Stimulated activated CD4-positive, alpha-beta T cell treated with anti-CD3 and anti-CD28 coated beads, Interleukin-4, amount 100 ng/mL, for 24 hours (primary cell): ENCODE data around the gene ADCY7.

Experiments used
- DNase-seq: peaks from one replicate; pipeline ENCODE4 v3.0.0-alpha.2; 2020

ADCY7 gene

GRCh38 chr16:50251375-50252081, 14.8 kb upstream of the ADCY7 start:
- no peak for DNase-seq

GRCh38 chr16:50252082-50252611, 14.2 kb upstream of the ADCY7 start:
- no peak for DNase-seq

DNA sequence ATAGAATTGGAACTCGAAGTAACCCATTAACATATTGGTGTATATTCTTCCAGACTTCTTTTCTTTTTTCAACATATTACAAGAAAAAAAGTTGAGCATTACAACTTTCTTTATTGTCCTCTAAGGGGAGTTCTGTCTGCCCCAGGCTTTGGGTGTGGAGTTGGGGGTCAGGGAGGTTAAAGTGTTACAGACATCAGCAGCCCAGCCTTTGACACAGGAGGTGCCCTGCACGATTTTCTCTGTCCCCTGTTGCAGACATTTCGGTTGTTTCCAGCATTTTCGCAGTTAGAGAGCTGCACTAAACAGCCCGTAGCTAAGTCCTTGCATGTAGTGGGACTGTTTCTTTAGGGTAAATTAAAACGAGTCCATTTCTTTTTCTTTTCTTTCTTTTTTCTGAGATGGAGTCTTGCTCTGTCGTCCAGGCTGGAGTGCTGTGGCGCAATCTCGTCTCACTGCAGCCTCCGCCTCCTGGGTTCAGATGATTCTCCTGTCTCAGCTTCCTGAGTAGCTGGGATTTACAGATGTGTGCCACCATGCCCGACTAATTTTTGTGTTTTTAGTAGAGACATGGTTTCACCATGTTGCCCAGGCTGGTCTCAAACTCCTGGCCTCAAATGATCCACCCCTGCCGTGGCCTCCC, 13.4 kb upstream of the ADCY7 start:
- DNase-seq = no peak

DNA sequence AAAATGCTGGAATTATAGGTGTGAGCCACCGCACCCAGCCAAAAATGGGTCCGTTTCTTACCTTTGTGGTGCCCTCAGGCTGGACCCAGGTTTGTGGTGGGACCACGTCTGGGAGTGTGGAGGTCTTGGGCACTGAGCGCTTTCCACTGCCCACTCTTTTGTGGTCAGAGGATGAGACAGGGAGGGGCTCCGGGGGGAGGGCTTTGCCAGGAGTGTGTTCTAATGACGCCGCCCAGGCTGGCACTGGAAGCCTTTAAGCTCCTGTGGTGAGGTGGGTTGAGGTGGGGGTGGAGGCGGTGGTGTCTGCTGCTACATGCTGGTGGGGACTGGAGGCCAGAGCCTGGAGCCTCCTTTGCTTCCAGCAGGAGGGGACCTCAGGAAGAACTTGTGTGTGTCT, 12.8 kb upstream of the ADCY7 start:
- no peak for DNase-seq

- DNase-seq = no peak
Observed at GRCh38 chr16:50254072-50254471, 12.3 kb upstream of the ADCY7 start.

GRCh38 chr16:50255538-50255937, 10.8 kb upstream of the ADCY7 start:
- DNase-seq = no peak

GRCh38 chr16:50256604-50257003, 9.7 kb upstream of the ADCY7 start:
- DNase-seq = no peak

- no peak for DNase-seq
Observed at GRCh38 chr16:50257876-50258275, 8.5 kb upstream of the ADCY7 start.

- no peak for DNase-seq
Observed at GRCh38 chr16:50259334-50260205, 6.8 kb upstream of the ADCY7 start.

- DNase-seq = no peak
Observed at GRCh38 chr16:50260206-50261159, 5.9 kb upstream of the ADCY7 start.

DNA sequence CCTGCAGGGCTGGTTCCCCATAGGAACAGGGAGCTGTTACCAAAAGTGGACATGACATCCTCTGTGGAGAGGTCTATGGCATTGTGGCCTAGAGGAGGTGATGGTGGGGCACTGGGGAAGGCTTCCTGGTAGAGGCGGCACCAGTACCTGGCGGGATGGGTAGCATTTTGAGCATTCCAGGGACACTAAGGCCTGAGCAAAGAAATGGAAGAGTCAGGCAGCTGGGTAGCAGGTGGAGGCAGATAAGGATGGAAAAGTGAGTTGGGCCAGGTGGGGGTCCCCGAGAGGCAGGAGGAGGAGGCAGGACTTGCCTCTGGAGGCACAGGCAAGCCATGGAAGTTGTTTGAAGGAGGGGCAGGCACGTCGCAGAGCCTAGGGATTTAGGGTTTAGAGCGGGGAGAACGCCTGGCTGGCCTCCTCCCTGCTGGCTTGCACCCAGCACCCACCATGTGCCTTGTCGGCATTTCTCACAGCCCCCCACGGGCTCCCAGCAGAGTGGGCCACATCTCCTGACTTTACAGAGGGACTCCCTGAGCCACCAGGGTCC, 5.1 kb upstream of the ADCY7 start:
- no peak for DNase-seq

GRCh38 chr16:50261707-50262235, 4.6 kb upstream of the ADCY7 start:
- DNase-seq = no peak

- DNase-seq = no peak
Observed at GRCh38 chr16:50263060-50263909, 3.1 kb upstream of the ADCY7 start.

GRCh38 chr16:50263940-50264929, 2.1 kb upstream of the ADCY7 start:
- DNase-seq = peak; percentile 49

DNA sequence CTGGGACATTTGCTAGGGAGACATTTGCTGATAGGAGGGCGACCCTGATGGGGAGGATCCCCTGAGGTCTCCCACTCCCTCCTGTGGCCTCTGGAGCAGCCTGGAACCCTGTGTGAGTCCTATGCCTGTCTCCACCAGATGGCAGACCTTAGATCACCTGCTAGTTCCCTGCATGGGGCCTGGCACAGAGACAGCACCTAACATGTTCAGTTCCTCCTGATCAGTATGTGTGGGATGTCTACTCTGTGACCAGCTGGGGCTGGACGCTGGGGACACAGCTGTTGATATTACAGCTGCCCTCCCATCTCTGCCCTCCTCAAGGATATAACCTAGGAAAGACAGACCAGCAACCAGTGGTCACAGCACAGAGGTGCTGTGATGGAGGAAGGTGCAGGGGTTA, 1.1 kb upstream of the ADCY7 start:
- peak; percentile 46 for DNase-seq

DNA sequence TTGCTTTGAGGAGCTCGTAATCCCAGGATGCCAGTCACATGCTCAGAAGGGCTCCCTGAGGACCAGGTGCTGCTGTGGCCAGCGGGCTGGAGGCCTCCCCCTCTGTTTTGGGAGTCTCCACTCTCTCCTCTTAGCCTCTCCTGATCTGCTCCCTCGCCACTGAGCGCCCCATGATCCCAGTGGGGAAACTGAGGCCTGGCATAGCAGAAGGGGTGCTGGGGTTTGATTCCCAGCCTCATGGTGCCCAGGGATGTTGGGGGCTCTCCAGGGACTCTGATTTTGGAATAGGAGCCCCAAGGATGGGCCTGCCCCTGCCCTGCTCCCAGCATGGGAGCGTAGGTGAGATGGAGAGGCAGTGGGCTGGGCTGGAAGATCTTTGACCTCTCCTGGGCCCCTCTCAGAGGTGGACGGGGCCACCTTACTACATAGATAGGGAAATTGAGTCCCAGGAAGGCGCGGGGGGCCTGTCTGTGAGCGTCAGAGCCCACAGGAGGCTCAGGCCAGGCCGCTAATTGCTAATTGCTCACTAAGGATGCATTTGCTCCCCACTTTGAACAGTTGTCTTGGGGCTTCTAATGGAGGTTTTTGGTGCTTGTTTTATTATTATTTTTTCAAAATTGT, 525 bp upstream of the ADCY7 start:
- no peak for DNase-seq

- DNase-seq = no peak
Observed at GRCh38 chr16:50267151-50267631, 840 bp downstream of the ADCY7 start.

DNA sequence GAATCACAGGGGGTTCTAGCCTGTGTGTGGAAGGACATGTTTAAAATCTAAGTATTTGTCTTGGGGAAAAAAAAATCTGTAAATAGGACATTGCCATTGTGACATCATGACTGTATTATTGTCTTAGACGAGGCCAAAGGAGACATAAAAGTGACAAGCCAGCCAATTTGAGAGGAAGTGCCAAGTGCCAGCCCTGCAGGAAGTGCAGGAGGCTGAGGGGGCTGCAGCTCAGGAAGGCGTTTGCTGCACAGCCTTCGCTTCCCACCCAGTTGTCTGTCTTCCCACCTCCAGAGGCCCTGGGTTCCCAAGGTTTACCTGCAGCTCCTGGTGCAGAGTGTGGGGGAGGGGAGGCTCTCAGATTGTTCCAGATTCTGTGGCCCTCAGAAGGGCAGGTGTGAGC, 1.3 kb downstream of the ADCY7 start:
- no peak for DNase-seq

- no peak for DNase-seq
Observed at GRCh38 chr16:50268352-50268751, 2.0 kb downstream of the ADCY7 start.
